Colonic mucosa (tissue), 4 donors: Measurements from ENCODE around the gene KRT84. TPM values are rescaled to one million over a fixed set of nuclear protein-coding genes. Genes with fewer than 3 reads are reported as not detected.

Source experiments
- DNase-seq: peaks from one replicate; pipeline ENCODE4 v3.0.0-alpha.2; 2020
- H3K27ac ChIP-seq: fragments of 200-600 bp; one replicate; pipeline ENCODE4 v1.8.0; 2021
- H3K27me3 ChIP-seq: fragments of 200-600 bp; one replicate; pipeline ENCODE4 v1.8.0; 2021
- H3K36me3 ChIP-seq: fragments of 200-600 bp; one replicate; pipeline ENCODE4 v1.8.0; 2021
- H3K4me1 ChIP-seq: fragments of 200-600 bp; one replicate; pipeline ENCODE4 v1.8.0; 2021; ENCODE audit warnings: mild to moderate bottlenecking
- H3K4me3 ChIP-seq: fragments of 200-600 bp; one replicate; pipeline ENCODE4 v1.8.0; 2021
- H3K9ac ChIP-seq, 2 donors: one replicate each; pipeline ENCODE4 v1.7.0; 2013; ENCODE audit warnings: control low read depth in 2 of 2, low read depth in 2 of 2, low read length in 2 of 2
- H3K9me3 ChIP-seq: fragments of 200-600 bp; one replicate; pipeline ENCODE4 v1.8.0; 2021
- intact Hi-C: fragments of 100-400 bp; cut with DNase I; formaldehyde crosslinking; loops from one replicate; pipeline ENCODE4 v1.14.1; 2022
- total RNA-seq, 2 donors: library from RNA; stranded (reverse); fragmentation: NEBNext Ultra II Directional in 1 of 2; extraction: Animal tissue kit (Norgen Biotek cat#: 25700) in 1 of 2; gene quantifications; one replicate each; pipeline ENCODE4 v1.2.1, GENCODE V29; 2021
- TF ChIP-seq, protein P1 (sequence below): fragments of 200-600 bp; IDR thresholded peaks from one replicate; pipeline ENCODE4 v1.8.0; 2022; ENCODE audit warnings: antibody characterized with exemption, mild to moderate bottlenecking
- donor health status: healthy.
- donor health status: DM: no; HTN: no; CAD: no.
- donor health status: DM: no; HTN: no; CAD: no.

Gene KRT84
- total RNA-seq, 2 donors from 2014 or later: not detected

GRCh38 chr12:52428121-52428520, 42.7 kb upstream of the KRT84 start:
- H3K4me3 ChIP-seq: no peak overlapping the region
- H3K9me3 ChIP-seq: no peaks in the 10 kb centered on the region
- no peaks in the 10 kb centered on the region for H3K4me1 ChIP-seq
- H3K27me3 ChIP-seq: no peaks in the 10 kb centered on the region
- no peaks in the 10 kb centered on the region for H3K36me3 ChIP-seq
- H3K27ac ChIP-seq: no peak overlapping the region
- H3K9ac ChIP-seq: no peak overlapping the region
- TF ChIP-seq, protein P1, sequence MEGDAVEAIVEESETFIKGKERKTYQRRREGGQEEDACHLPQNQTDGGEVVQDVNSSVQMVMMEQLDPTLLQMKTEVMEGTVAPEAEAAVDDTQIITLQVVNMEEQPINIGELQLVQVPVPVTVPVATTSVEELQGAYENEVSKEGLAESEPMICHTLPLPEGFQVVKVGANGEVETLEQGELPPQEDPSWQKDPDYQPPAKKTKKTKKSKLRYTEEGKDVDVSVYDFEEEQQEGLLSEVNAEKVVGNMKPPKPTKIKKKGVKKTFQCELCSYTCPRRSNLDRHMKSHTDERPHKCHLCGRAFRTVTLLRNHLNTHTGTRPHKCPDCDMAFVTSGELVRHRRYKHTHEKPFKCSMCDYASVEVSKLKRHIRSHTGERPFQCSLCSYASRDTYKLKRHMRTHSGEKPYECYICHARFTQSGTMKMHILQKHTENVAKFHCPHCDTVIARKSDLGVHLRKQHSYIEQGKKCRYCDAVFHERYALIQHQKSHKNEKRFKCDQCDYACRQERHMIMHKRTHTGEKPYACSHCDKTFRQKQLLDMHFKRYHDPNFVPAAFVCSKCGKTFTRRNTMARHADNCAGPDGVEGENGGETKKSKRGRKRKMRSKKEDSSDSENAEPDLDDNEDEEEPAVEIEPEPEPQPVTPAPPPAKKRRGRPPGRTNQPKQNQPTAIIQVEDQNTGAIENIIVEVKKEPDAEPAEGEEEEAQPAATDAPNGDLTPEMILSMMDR: no peak
- intact Hi-C loops: no loop called here
- DNase-seq: no peak

DNA sequence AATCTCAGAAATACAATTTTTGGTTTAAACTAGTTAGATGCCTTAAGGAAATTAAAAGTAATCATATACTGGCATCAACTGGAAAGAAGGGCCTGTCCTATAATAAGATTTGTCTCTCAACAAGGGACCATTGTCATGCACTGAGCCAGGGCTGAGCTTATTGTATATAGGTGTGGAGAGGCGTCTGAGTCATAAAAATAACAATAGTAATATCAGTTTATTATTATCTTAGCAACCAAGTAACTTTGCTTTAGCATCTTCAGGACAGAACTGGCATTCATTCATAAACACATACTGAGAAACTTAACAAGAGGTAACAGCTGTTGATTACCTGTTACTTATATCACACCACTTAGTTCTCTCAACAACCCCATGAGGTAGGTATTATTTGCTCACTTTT, 41.6 kb upstream of the KRT84 start:
- Histone ChIP-seq H3K9ac (no peak overlapping the region), H3K4me1 (no peaks in the 10 kb centered on the region), H3K4me3 (no peak overlapping the region), H3K9me3 (no peaks in the 10 kb centered on the region), H3K36me3 (no peaks in the 10 kb centered on the region), H3K27ac (no peak overlapping the region), H3K27me3 (no peaks in the 10 kb centered on the region)
- no peak for DNase-seq
- intact Hi-C loops: no loop called here
- TF ChIP-seq, protein P1: no peak

DNA sequence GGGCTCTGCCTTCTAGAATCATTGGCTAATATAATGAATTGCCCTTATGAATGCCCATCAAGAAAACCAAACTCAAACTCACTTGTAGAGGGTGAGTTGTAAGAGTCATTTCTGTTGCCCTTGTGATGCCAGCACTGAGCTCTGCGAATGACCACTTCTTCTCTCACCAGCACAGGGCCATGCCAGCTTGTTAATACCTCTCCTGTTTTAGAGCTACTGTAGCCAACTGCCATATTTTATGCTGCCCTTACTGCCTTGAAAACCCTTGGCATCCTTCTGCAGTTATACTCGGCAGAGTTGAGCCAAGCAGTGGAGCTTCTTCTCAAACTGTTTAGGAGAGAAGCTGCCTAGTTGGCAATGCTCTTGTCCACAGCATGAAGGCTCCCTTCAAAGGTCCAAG, 40.6 kb upstream of the KRT84 start:
- no peak for DNase-seq

GRCh38 chr12:52425466-52425865, 40.0 kb upstream of the KRT84 start:
- TF ChIP-seq, protein P1: no peak
- intact Hi-C loops: no loop called here
- no peak for DNase-seq
- Histone ChIP-seq H3K9ac (no peak overlapping the region), H3K4me1 (no peaks in the 10 kb centered on the region), H3K27ac (no peak overlapping the region), H3K4me3 (no peak overlapping the region), H3K27me3 (no peaks in the 10 kb centered on the region), H3K9me3 (no peaks in the 10 kb centered on the region), H3K36me3 (no peaks in the 10 kb centered on the region)

More for the DNA sequence above, 40.6 kb upstream of the KRT84 start:
- TF ChIP-seq, protein P1: no peak
- Histone ChIP-seq H3K27ac (no peak overlapping the region), H3K9ac (no peak overlapping the region), H3K4me3 (no peak overlapping the region), H3K4me1 (no peaks in the 10 kb centered on the region), H3K36me3 (no peaks in the 10 kb centered on the region), H3K27me3 (no peaks in the 10 kb centered on the region), H3K9me3 (no peaks in the 10 kb centered on the region)
- intact Hi-C loops: no loop called here

DNA sequence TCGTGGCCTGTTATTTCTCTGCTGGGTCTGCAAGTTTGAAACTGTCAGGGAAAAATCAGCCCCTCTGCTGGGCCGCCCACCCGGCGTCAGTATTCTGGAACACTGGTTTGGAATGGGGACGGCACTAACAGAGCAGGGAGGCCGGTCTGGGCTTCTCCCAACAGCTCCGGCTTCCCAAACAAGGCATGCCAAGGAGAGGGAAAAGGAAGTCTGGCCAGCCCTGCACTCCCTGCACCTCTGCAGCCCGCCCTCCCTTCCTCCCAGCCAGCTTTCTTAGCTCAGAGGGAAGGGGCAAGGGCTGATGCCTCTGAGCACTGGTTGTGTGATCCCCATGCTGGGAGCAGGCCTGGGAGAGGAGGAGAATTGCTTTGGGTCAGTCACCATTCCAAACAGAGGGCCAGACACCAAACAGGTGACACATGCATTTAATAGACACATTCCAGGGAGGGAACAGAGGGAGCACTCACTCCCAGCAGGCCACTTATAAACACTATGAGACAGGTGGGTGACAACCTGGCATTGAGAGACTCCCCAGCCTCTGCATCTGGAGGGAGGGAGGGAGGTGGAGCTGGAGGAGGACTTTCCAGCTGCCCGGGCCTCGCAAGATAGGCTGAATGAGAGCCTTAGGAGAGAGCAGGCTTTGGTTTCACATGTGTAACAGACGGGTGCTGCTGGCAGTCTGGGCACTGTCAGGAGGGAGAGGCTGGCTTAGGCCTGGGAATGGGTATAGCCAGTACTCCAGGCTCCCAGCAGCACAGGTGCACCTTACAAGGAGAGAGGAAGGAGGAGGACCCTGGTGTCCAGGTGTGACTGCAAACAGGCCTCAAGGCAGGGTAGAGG, 38.4 kb upstream of the KRT84 start:
- no peaks in the 10 kb centered on the region for H3K9me3 ChIP-seq
- H3K36me3 ChIP-seq: no peaks in the 10 kb centered on the region
- no peaks in the 10 kb centered on the region for H3K27me3 ChIP-seq
- intact Hi-C loops: no loop called here
- no peak overlapping the region for H3K27ac ChIP-seq
- H3K9ac ChIP-seq: no peak overlapping the region
- TF ChIP-seq, protein P1: no peak
- DNase-seq: no peak
- no peak overlapping the region for H3K4me3 ChIP-seq
- no peaks in the 10 kb centered on the region for H3K4me1 ChIP-seq
